NT2/D1 (cell line): Measurements from ENCODE around the gene ILRUN.
"Not testable (repeated sequence)": the region's sequence is repeated elsewhere in the genome, so short reads cannot be mapped to it uniquely, and the experiment has no call there.

Experiments
- DNase-seq: peaks from one replicate; pipeline ENCODE4 v3.0.0-alpha.2; 2011; ENCODE audit warnings: low read depth, low spot score
- H3K27me3 ChIP-seq: 2 replicates; pipeline ENCODE4 v1.6.0; 2011; ENCODE audit warnings: mild to moderate bottlenecking; ENCODE audit not compliant: insufficient read length, insufficient read depth
- H3K36me3 ChIP-seq: 2 replicates; pipeline ENCODE4 v1.6.1; 2011; ENCODE audit warnings: mild to moderate bottlenecking, low read length, mixed read lengths; ENCODE audit not compliant: insufficient read depth, insufficient read length
- H3K4me1 ChIP-seq: 2 replicates; pipeline ENCODE4 v1.5.1; 2011; ENCODE audit not compliant: insufficient read depth, insufficient read length
- H3K4me3 ChIP-seq: 2 replicates; pipeline ENCODE4 v1.5.1; 2011; ENCODE audit warnings: low read depth; ENCODE audit not compliant: insufficient read length
- H3K9ac ChIP-seq: 2 replicates; pipeline ENCODE4 v1.6.0; 2011; ENCODE audit warnings: low read depth; ENCODE audit not compliant: insufficient read length
- H3K9me3 ChIP-seq: 2 replicates; pipeline ENCODE4 v1.5.1; 2011; ENCODE audit warnings: mild to moderate bottlenecking, low read length; ENCODE audit not compliant: insufficient read depth
- SUZ12 ChIP-seq: IDR thresholded peaks from 2 replicates; pipeline ENCODE4 v1.6.1; 2011; ENCODE audit not compliant: insufficient read length, insufficient read depth; ENCODE audit errors: extremely low read depth
- YY1 ChIP-seq: IDR thresholded peaks from 2 replicates; pipeline ENCODE4 v1.6.1; 2011; ENCODE audit not compliant: insufficient read length, insufficient read depth
- ZNF274 ChIP-seq: IDR thresholded peaks from 2 replicates; pipeline ENCODE4 v1.6.1; 2011; ENCODE audit warnings: mild to moderate bottlenecking, low read depth, low read length

The ILRUN gene

DNA sequence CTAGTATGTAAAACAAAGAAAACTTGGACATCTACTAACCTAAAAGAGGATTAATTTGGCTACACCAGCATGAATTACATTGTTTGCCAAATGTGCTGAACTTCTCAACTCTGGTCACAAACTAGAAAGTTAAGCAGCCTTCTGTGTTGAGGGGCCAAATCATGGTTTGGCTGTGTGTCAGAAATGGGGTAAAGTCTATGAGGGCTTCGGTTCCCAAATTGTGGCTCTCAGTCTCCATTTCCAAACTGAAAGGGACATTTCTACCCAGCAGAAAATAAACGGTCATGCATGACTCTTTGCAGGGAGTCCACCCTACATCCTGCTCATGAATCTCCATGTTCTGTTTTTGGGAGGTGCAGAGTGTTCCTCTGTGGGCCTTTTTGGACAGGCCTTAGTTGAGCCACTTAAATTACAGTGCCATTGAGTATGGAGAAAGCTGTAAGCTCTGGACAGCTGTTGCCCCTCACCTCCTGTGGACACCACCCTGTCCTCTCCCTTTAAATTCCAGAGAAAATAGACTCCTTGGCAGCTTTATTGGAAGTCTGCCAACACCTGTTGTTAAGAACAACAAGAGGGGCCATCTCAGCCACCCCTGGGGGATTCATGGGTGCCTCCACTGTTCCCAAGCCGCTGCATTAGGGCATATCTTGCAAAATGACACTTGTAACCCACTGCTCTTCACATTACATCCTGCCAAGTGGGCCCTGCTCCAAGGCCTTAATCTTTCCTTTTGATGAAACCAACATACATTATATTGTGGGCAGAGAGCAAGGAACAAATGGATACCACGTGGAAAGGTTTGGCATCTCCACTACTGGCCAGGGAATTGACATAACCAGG is 33.3 kb upstream of the ILRUN start:
- H3K9me3 ChIP-seq = peaks cover 10% of the 10 kb centered on the region; the same call in 1 of the 2 replicates
- no peak for DNase-seq
- H3K4me3 ChIP-seq = no peak overlapping the region
- H3K4me1 ChIP-seq = no peaks in the 10 kb centered on the region
- no peaks in the 10 kb centered on the region for H3K27me3 ChIP-seq
- no peak overlapping the region for H3K9ac ChIP-seq
- H3K36me3 ChIP-seq = no peaks in the 10 kb centered on the region
- TF ChIP-seq YY1 = no peak
- no peak for TF ChIP-seq SUZ12
- TF ChIP-seq ZNF274 = no peak

DNA sequence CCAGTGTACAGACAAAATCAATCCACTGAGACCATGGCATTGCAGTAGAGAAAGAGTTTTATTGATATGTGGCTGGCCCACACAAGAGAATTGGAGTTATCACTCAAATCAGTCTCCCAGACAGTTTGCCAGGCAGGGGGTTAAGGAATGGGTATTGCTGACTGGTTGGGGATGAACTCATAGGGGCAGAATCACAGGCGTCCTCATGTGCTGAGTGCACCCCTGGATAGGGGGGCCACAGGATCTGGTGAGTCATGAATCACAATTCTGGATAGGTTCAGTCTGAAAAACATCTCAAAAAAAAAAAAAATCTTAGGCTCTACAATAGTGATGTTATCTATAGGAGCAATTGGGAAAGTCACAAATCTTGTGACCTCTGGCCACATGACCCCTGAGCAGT is 29.5 kb upstream of the ILRUN start:
- H3K9ac ChIP-seq = no peak overlapping the region
- H3K4me3 ChIP-seq = no peak overlapping the region
- H3K9me3 ChIP-seq = peaks cover 10% of the 10 kb centered on the region; the same call in 1 of the 2 replicates
- no peak for DNase-seq
- TF ChIP-seq YY1 = no peak
- TF ChIP-seq SUZ12 = no peak
- no peak for TF ChIP-seq ZNF274
- H3K4me1 ChIP-seq = no peaks in the 10 kb centered on the region
- no peaks in the 10 kb centered on the region for H3K36me3 ChIP-seq
- H3K27me3 ChIP-seq = no peaks in the 10 kb centered on the region

DNA sequence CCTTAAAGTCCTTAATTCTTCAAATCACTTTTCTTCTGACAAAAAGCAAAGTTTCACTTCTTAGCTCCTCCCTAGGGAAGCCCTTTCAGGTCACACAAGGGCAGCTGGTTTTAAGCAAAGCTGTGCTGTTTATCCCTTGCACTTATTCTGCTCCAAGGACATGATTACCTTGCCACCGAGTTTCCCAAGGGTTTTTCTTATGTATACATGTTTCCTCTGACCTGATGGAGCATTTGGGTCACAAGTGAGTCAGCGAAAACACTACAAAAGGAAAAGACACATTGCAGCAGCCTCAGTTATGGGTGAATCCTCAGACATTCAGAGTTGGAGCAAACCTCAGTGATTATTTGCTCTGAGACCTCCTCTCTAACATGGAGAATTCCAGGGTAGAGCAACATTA is 26.6 kb upstream of the ILRUN start:
- Histone ChIP-seq H3K9ac (peak overlapping the region; percentile 26), H3K4me1 (peaks cover 2% of the 10 kb centered on the region), H3K9me3 (peaks cover 10% of the 10 kb centered on the region; the same call in 1 of the 2 replicates), H3K36me3 (no peaks in the 10 kb centered on the region), H3K4me3 (no peak overlapping the region), H3K27me3 (no peaks in the 10 kb centered on the region)
- TF ChIP-seq SUZ12 (no peak), YY1 (no peak), ZNF274 (no peak)
- no peak for DNase-seq

DNA sequence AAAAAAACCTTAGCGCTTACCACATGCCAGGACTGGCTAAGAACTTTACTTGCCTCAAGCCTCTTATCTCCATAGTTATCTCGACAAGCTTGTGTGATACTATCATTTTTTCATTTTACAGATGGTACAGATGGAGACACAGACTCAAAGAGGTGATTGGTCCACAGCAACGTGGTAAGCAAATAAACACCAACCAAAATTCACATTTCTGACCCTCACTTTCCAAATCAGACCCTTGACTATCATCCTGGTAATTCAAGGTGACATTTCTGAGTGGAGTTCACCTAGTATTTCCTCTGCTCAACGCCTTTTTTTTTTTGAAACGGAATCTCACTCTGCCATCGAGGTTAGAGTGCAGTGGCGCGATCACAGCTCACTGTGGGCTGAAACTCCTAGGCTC is 25.9 kb upstream of the ILRUN start:
- H3K9me3 ChIP-seq = peaks cover 10% of the 10 kb centered on the region; the same call in 1 of the 2 replicates
- H3K27me3 ChIP-seq = no peaks in the 10 kb centered on the region
- no peaks in the 10 kb centered on the region for H3K36me3 ChIP-seq

DNA sequence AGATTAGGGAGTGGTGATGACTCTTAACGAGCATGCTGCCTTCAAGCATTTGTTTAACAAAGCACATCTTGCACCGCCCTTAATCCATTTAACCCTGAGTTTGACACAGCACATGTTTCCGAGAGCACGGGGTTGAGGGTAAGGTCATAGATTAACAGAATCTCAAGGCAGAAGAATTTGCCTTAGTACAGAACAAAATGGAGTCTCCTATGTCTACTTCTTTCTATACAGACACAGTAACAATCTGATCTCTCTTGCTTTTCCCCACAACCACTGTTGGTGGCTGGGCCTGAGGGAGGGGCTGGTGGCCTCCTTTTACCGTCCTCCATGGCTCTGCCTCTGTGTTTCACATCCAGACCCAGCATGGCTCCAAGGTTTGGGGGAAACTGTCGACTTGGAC is 23.6 kb upstream of the ILRUN start:
- H3K27me3 ChIP-seq, DNase-seq, H3K4me1 ChIP-seq, H3K9me3 ChIP-seq, H3K36me3 ChIP-seq, H3K4me3 ChIP-seq: not testable (repeated sequence)
- H3K9ac ChIP-seq = peak overlapping the region; percentile 21

More for the DNA sequence above, 25.9 kb upstream of the ILRUN start:
- DNase-seq = no peak
- Histone ChIP-seq H3K9ac (no peak overlapping the region), H3K4me3 (no peak overlapping the region), H3K4me1 (peaks cover 2% of the 10 kb centered on the region)
- TF ChIP-seq ZNF274 = no peak
- no peak for TF ChIP-seq YY1
- no peak for TF ChIP-seq SUZ12

DNA sequence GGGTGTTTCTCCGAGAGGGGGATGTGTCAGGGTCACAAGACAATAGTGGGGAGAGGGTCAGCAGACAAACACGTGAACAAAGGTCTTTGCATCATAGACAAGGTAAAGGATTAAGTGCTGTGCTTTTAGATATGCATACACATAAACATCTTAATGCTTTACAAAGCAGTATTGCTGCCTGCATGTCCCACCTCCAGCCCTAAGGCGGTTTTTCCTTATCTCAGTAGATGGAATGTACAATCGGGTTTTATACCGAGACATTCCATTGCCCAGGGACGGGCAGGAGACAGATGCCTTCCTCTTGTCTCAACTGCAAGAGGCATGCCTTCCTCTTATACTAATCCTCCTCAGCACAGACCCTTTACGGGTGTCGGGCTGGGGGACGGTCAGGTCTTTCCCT is 23.1 kb upstream of the ILRUN start:
- DNase-seq, H3K9me3 ChIP-seq, H3K9ac ChIP-seq, H3K36me3 ChIP-seq, H3K4me3 ChIP-seq, H3K27me3 ChIP-seq, H3K4me1 ChIP-seq: not testable (repeated sequence)

DNA sequence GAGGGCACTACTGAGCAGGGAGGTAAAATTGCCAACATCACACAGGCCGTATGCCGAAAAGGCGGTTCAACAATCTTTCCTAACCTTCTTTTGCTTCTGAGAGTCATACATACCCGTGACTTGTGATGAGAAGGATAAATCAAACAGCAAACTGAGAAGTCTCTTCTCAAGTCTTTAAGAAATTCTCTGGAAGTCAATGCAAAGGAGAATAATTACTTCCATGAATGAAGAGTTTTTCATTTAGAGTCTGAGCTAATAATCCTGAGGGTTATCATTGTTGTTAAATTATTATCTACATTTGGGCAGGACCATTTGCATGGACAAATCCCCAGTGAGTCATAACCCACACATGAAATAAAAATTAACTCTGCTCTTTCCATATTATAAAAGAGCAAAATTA is 22.4 kb upstream of the ILRUN start:
- Histone ChIP-seq H3K36me3 (no peaks in the 10 kb centered on the region), H3K27me3 (no peaks in the 10 kb centered on the region), H3K4me1 (peaks cover 2% of the 10 kb centered on the region), H3K9me3 (no peaks in the 10 kb centered on the region), H3K4me3 (no peak overlapping the region), H3K9ac (peak overlapping the region; percentile 50)
- TF ChIP-seq YY1 (no peak), SUZ12 (no peak), ZNF274 (no peak)
- DNase-seq = no peak

DNA sequence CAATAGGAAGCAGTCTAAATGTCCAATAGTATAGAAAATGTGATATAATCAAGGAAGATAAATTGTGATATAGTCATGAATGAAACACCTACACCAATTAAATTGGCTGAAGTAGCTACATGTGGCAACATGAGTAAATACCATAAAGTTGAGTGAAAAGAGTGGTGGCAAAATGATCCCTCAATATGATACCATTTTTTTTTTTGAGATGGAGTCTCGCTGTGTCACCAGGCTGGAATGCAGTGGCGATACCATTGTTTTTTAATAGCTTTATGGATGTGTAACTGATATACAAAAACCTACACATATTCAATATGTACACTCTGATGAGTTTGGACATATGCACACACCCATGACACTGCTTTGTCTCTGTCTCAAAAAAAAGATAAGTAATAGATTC is 20.9 kb upstream of the ILRUN start:
- Histone ChIP-seq H3K36me3 (no peaks in the 10 kb centered on the region), H3K9me3 (no peaks in the 10 kb centered on the region), H3K27me3 (no peaks in the 10 kb centered on the region), H3K9ac (no peak overlapping the region), H3K4me3 (no peak overlapping the region), H3K4me1 (peaks cover 2% of the 10 kb centered on the region)
- no peak for DNase-seq
- no peak for TF ChIP-seq SUZ12
- TF ChIP-seq ZNF274 = no peak
- no peak for TF ChIP-seq YY1
